HG03175 (cell line): ENCODE measurements around the gene JPT1.
A peak's percentile ranks its signal among the peaks of the same experiment; 100 is the strongest.
"Not testable (repeated sequence)": the region's sequence is repeated elsewhere in the genome, so short reads cannot be mapped to it uniquely, and the experiment has no call there.

Source experiments
- ATAC-seq: cut with Tn5 transposase; IDR thresholded peaks from one replicate; pipeline ENCODE4 v1.9.1; 2021; ENCODE audit warnings: mild to moderate bottlenecking, moderate library complexity; ENCODE audit not compliant: unreplicated experiment

JPT1 gene

GRCh38 chr17:75154195-75155106, at the start of gene JPT1:
Gene JPT1, minus strand, starts transcription at chr17:75154512. Its CDS starts 115 bp downstream, at chr17:75154397.
- ATAC-seq = peak; percentile 97

GRCh38 chr17:75199886-75200618, 45.7 kb upstream of the JPT1 start:
- ATAC-seq = no peak

- ATAC-seq = no peak
Observed at GRCh38 chr17:75194879-75195278, 40.6 kb upstream of the JPT1 start.

- ATAC-seq = no peak
Observed at GRCh38 chr17:75191584-75191983, 37.3 kb upstream of the JPT1 start.

- no peak for ATAC-seq
Observed at GRCh38 chr17:75188614-75189013, 34.3 kb upstream of the JPT1 start.

- no peak for ATAC-seq
Observed at GRCh38 chr17:75183999-75184884, 29.9 kb upstream of the JPT1 start.

GRCh38 chr17:75182569-75183436, 28.5 kb upstream of the JPT1 start, which contains the start of gene SUMO2:
Gene SUMO2, minus strand, starts transcription at chr17:75182959. Its CDS starts 125 bp downstream, at chr17:75182834.
- peak; percentile 74 for ATAC-seq

GRCh38 chr17:75182319-75182568, 27.9 kb upstream of the JPT1 start:
- no peak for ATAC-seq

GRCh38 chr17:75181608-75182318, 27.5 kb upstream of the JPT1 start:
- peak; percentile 9 for ATAC-seq

- ATAC-seq = no peak
Observed at GRCh38 chr17:75181110-75181509, 26.8 kb upstream of the JPT1 start.

GRCh38 chr17:75178453-75178852, 24.1 kb upstream of the JPT1 start:
- ATAC-seq = no peak

- ATAC-seq = no peak
Observed at GRCh38 chr17:75176625-75177024, 22.3 kb upstream of the JPT1 start.

- no peak for ATAC-seq
Observed at GRCh38 chr17:75174996-75175395, 20.7 kb upstream of the JPT1 start.

GRCh38 chr17:75173526-75173925, 19.2 kb upstream of the JPT1 start:
- no peak for ATAC-seq

GRCh38 chr17:75168998-75169397, 14.7 kb upstream of the JPT1 start:
- ATAC-seq = no peak

GRCh38 chr17:75164606-75165005, 10.3 kb upstream of the JPT1 start:
- not testable (repeated sequence) for ATAC-seq

- ATAC-seq = no peak
Observed at GRCh38 chr17:75163074-75163473, 8.8 kb upstream of the JPT1 start.

GRCh38 chr17:75160211-75160610, 5.9 kb upstream of the JPT1 start:
- ATAC-seq = no peak

- ATAC-seq = no peak
Observed at GRCh38 chr17:75159196-75160031, 5.1 kb upstream of the JPT1 start.
